Fibroblast of lung (primary cell): Measurements from ENCODE around the gene RALY. TPM values are rescaled to one million over a fixed set of nuclear protein-coding genes. Genes with fewer than 3 reads are reported as not detected.
A peak's percentile ranks its signal among the peaks of the same experiment; 100 is the strongest.

Source experiments
- DNase-seq, 2 donors: peaks; one replicate each; pipeline versions ENCODE4 v3.0.0 to v3.0.0-alpha.2; 2010; ENCODE audit warnings: low read depth in 2 of 2
- H2AFZ ChIP-seq: 2 replicates; pipeline ENCODE4 v1.5.1; 2012; ENCODE audit warnings: low read length, control low read depth, inconsistent platforms
- H3K27ac ChIP-seq: 2 replicates; pipeline ENCODE4 v1.5.1; 2011; ENCODE audit warnings: low read length, control low read depth; ENCODE audit not compliant: insufficient read depth
- H3K27me3 ChIP-seq: 2 replicates; pipeline ENCODE4 v1.5.1; 2011; ENCODE audit warnings: mild to moderate bottlenecking, low read length; ENCODE audit not compliant: control insufficient read depth, insufficient read depth
- H3K36me3 ChIP-seq: 2 replicates; pipeline ENCODE4 v1.5.1; 2011; ENCODE audit warnings: low read length; ENCODE audit not compliant: control insufficient read depth, insufficient read depth
- H3K4me1 ChIP-seq: 2 replicates; pipeline ENCODE4 v1.5.1; 2011; ENCODE audit warnings: low read length; ENCODE audit not compliant: control insufficient read depth, insufficient read depth; ENCODE audit errors: extremely low read depth
- H3K4me2 ChIP-seq: 2 replicates; pipeline ENCODE4 v1.5.1; 2011; ENCODE audit warnings: low read length, control low read depth; ENCODE audit not compliant: insufficient read depth; ENCODE audit errors: extremely low read depth
- H3K4me3 ChIP-seq, 4 experiments: fragments of 200-600 bp in 1 of 4; sonication (generic) in 1 of 4; replicated peaks in 1 of 4; 2 replicates each; pipeline ENCODE4 v1.5.1; 2011 to 2016; ENCODE audit warnings: low read length in 4 of 4, low read depth in 3 of 4, mild to moderate bottlenecking in 3 of 4, control low read depth in 2 of 4, inconsistent platforms in 1 of 4, mixed read lengths in 1 of 4; ENCODE audit not compliant: insufficient read depth in 1 of 4; ENCODE audit errors: control extremely low read depth in 1 of 4
- H3K79me2 ChIP-seq: 2 replicates; pipeline ENCODE4 v1.5.1; 2012; ENCODE audit warnings: mild to moderate bottlenecking, low read length, inconsistent platforms; ENCODE audit not compliant: control insufficient read depth, insufficient read depth
- H3K9ac ChIP-seq: 2 replicates; pipeline ENCODE4 v1.5.1; 2011; ENCODE audit warnings: mild to moderate bottlenecking, low read length, control low read depth; ENCODE audit not compliant: insufficient read depth
- H3K9me3 ChIP-seq: 2 replicates; pipeline ENCODE4 v1.5.1; 2012; ENCODE audit warnings: low read depth, low read length; ENCODE audit not compliant: control insufficient read depth, insufficient read depth
- H4K20me1 ChIP-seq: 2 replicates; pipeline ENCODE4 v1.5.1; 2011; ENCODE audit warnings: low read length; ENCODE audit not compliant: control insufficient read depth, insufficient read depth; ENCODE audit errors: extremely low read depth
- CTCF ChIP-seq, 2 donors: IDR thresholded peaks in 1 of 2; conservative IDR thresholded peaks in 1 of 2; 1 replicate in 1 of 2; 2 replicates in 1 of 2; pipeline ENCODE4 v1.5.1; 2011 to 2012; ENCODE audit warnings: low read length in 2 of 2, control low read depth in 1 of 2, inconsistent platforms in 1 of 2, low read depth in 1 of 2, mild to moderate bottlenecking in 1 of 2
- EZH2 ChIP-seq: IDR thresholded peaks from 2 replicates; pipeline ENCODE4 v1.5.1; 2012; ENCODE audit warnings: low read length, control low read depth, mild to moderate bottlenecking; ENCODE audit errors: missing control alignments
- polyA plus RNA-seq, 2 donors: library from polyadenylated mRNA; depleted of rRNA in 1 of 2; stranded (reverse) in 1 of 2; unstranded in 1 of 2; fragments of >200 nt; gene quantifications; 2 replicates each; pipeline ENCODE4 v1.2.1, GENCODE V29; 2011 to 2012; ENCODE audit warnings: missing spikeins in 1 of 2
- total RNA-seq: library from RNA; depleted of rRNA; stranded (reverse); fragments of >200 nt; gene quantifications from 2 replicates; pipeline ENCODE4 v1.2.1, GENCODE V29; 2014

The RALY gene
- total and polyA plus RNA-seq, 2 donors (not counting 1 experiment from before 2014, with no cell fraction given) = 54.5 to 57.1 TPM

- Histone ChIP-seq H3K79me2 (peaks cover 21% of the 10 kb centered on the region), H3K27ac (no peak overlapping the region), H2AFZ (no peak overlapping the region), H3K4me2 (no peak overlapping the region), H3K27me3 (no peaks in the 10 kb centered on the region), H3K36me3 (no peaks in the 10 kb centered on the region), H3K4me1 (peaks cover 6% of the 10 kb centered on the region), H4K20me1 (no peaks in the 10 kb centered on the region), H3K9ac (no peak overlapping the region), H3K9me3 (no peaks in the 10 kb centered on the region), H3K4me3 (peak overlapping the region in 1 of 4 experiments; percentile 91)
- TF ChIP-seq EZH2 (no peak), CTCF (conservative IDR thresholded peaks at IDR 0.05 in 1 of 2, IDR thresholded peaks at IDR 0.05 in 1 of 2; ENCODE audit: low read depth in 1 of 2, low read length in 2 of 2) (no peak)
- no peak for DNase-seq
These were observed 2.2 kb upstream of the RALY start for GRCh38 chr20:33991502-33991901.

GRCh38 chr20:33992145-33992922, 1.4 kb upstream of the RALY start:
- Histone ChIP-seq H3K4me1 (peaks cover 6% of the 10 kb centered on the region), H2AFZ (peak overlapping the region; percentile 95), H3K4me3 (peak overlapping the region; percentile 76 to 98 (median 86)), H3K27ac (peak overlapping the region; percentile 83), H3K9me3 (no peaks in the 10 kb centered on the region), H3K27me3 (no peaks in the 10 kb centered on the region), H3K9ac (peak overlapping the region; percentile 71), H4K20me1 (peaks cover 2% of the 10 kb centered on the region), H3K4me2 (peak overlapping the region; percentile 98), H3K79me2 (peaks cover 29% of the 10 kb centered on the region), H3K36me3 (no peaks in the 10 kb centered on the region)
- peak in 1 of 2 donors; percentile 47 for DNase-seq
- TF ChIP-seq CTCF (conservative IDR thresholded peaks at IDR 0.05 in 1 of 2, IDR thresholded peaks at IDR 0.05 in 1 of 2; ENCODE audit: low read depth in 1 of 2, low read length in 2 of 2) (no peak), EZH2 (no peak)

- Histone ChIP-seq H3K9me3 (no peaks in the 10 kb centered on the region), H3K4me3 (peak overlapping the region; percentile 80 to 98 (median 90)), H3K79me2 (peaks cover 36% of the 10 kb centered on the region), H3K27ac (peak overlapping the region; percentile 94), H3K9ac (peak overlapping the region; percentile 93), H2AFZ (peak overlapping the region; percentile 95), H3K4me2 (peak overlapping the region; percentile 98), H3K27me3 (no peaks in the 10 kb centered on the region), H4K20me1 (peaks cover 2% of the 10 kb centered on the region), H3K36me3 (no peaks in the 10 kb centered on the region), H3K4me1 (peaks cover 6% of the 10 kb centered on the region)
- DNase-seq = peak; percentile 98 to 99
- TF ChIP-seq CTCF (conservative IDR thresholded peaks at IDR 0.05 in 1 of 2, IDR thresholded peaks at IDR 0.05 in 1 of 2; ENCODE audit: low read depth in 1 of 2, low read length in 2 of 2) = no peak
- TF ChIP-seq EZH2 = no peak
These were observed 662 bp upstream of the RALY start for GRCh38 chr20:33992923-33993575.
